Measurements from ENCODE around the gene ENSA.
"Not testable (repeated sequence)": the region's sequence is repeated elsewhere in the genome, so short reads cannot be mapped to it uniquely, and the experiment has no call there.

ENSA gene

DNA sequence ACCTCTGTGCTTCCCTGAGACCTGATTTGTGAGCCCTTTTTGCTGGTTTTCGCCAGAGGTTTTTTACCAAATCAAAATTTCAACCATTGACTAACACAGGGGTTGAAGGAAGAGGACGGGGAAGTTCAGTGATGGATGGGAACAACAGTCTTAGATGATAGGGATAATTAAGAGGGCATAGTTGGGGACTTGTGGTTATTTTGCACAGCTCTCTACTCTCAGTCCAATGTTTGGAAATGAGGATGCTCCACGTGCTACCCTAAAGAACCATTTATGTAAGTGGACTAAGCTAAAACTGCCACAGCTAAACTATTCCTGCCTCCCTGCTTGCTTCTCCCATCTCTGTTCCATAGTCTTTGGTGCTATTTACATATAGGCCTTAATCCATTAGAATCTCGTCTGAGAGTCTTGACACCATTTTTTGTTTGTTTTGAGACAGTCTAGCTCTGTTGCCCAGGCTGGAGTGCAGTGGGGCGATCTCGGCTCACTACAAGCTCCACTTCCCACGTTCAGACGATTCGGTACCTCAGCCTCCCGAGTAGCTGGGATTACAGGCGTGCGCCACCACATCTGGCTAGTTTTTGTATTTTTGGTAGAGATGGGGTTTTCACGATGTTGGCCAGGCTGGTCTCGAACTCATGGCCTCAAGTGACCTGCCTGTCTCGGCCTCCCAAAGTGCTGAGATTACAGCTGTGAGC is 49.3 kb downstream of the ENSA start:
- no peak for DNase-seq

DNA sequence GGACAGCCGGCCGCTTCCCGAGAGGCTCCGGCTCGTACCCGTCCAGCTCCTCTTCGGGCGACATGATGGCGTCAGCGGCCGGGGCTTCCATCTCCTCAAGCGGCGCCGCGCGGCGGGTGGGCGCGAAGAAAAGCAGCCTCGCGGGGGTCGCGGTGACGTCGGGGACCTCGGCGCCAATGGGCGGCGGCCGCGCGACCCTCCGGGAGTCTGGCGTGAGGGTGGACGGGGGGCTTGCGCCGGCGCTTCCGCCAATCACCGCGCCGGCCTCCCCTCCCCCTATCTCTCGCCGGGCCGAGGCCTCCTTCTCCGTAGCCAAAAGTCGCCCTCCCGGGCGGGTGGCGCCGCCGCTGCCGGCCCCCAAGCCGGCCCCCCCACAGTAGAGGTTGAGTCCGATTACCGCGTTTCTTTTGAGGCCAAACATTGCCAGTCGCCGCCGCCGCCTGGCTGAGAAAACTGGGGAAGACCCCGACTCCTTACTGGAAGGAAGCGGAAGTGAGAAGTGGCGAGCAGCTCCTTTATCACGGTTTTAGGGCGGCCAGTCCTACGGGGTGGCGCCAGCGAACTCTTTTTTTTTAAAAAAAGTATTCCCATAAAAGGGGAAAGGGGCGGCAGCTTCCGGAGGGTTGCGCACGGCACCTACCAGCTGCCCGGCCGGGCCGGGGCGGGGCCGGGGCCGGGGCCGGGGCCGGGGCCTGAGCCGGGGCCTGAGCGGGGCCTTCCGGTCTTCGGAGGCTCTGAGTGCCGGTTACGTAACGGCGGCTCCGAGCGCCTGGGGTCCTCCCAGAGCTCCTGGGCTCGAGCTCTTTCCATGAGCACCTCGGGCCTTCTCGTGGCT is 50.1 kb downstream of the ENSA start, which contains the start of gene MCL1:
TSS of gene MCL1 (minus strand) at position 501 of the 835 bp plus-strand sequence. CDS start at position 421, 80 bp downstream.
- peak; percentile 78 to 89 for DNase-seq

- peak in 1 of 2 experiments; percentile 63 for DNase-seq
Measured at GRCh38 chr1:150578272-150579109, 50.9 kb downstream of the ENSA start.

GRCh38 chr1:150577557-150578271 is 51.7 kb downstream of the ENSA start:
- no peak for DNase-seq

DNA sequence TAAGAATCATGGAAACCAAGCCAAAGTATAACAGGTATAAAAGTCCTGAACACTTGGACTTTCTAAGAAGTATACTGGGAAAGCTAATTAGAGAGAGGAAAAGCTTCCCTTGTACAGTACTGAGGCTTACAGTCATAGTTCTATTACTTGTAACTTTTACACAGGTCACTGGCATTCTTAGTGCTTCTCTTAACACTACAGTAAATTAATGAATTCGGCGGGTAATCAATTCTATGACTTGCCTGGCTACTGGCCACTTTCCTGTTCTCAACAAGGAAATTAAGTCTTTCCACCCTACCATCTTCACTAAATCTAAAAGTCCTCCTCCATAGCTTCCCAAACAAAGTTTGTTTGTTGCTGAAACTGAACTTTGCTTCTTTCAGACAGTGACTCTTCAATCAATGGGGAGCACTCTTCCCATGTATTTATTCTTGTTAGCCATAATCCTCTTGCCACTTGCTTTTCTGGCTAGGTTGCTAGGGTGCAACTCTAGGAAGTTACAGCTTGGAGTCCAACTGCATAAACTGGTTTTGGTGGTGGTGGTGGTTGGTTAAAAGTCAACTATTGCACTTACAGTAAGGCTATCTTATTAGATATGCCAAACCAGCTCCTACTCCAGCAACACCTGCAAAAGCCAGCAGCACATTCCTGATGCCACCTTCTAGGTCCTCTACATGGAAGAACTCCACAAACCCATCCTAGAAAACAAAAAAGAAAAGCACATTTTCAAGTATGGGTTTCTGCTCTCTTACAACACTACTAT is 52.4 kb downstream of the ENSA start:
- DNase-seq, result no peak

- DNase-seq, result no peak
Measured at GRCh38 chr1:150576367-150576711, 53.1 kb downstream of the ENSA start.

DNA sequence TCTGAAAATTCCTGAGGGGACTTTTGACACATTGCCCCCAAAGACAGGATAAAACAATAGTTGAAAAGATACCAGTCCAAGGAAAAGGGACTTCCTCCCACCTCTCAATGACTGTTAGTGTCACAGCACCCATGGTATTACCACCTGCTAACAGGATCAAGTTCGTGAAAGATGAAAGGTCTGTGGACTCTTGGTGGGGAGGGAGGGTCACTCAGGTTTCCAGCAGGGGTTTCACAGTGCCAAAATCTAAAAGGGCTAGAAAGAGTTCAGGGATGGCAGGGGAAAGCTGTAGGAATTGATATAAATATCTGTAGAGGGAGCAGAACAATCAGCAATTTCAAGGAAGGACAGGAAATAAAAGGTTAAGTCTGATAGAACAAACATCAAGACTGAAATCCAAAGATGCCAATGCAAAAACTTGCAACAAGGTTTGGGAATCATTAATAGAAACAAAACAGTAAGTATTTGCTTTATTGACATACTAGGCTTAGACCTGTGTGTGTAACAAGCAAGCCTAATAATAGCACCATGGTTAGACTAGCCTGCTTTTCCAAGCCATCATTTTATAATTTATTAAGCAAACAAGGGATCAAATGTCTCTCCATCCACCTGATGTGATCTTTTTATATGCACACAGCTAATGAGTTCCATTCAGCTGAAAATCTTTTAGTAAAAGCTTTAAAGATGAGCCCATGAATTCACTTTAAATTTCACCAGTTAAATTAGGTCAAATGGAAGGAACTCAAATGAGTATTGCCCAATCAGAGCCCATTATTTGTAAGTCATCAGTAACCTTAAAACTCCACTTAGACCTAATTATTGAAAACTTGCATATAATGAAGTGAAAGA is 53.7 kb downstream of the ENSA start:
- no peak for DNase-seq

GRCh38 chr1:150575072-150575489 is 54.3 kb downstream of the ENSA start:
- no peak for DNase-seq

DNA sequence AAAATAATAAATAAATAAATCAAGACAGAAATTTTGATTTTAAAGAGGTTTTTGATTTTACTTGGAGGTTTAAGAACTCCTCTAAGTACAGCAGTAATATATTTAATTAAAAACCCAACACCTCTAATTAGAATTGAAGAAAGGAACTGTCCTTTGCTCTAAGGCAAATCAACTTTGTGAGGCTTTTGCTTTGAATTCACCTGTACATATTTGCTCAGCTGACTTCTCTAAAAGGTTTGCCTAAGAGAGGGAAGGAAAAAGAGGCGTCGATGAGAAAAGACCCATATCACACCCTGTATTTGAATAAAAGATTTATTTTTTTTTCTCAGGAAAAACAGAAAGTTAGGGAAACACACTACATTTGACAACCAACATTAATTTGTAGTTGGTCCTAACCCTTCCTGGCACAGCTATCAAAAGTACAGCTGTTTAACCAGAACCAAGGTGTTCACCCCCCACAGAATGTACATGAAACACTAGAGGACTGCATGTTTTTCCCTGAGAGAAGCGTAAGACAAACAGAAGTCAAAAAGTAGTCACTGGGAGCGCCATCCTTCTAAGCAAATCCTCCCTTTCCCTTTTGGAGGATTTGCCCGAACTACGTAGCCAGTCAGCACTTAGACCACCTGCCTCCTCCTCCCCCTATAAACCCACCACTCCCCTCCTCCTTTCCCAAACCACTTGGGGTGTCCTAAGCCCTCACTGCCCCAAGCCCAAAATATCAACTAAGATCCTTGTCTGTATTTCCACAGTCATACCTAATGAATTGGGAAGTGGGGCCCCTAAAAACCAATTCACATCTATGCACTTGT is 54.9 kb downstream of the ENSA start:
- DNase-seq, result no peak

DNA sequence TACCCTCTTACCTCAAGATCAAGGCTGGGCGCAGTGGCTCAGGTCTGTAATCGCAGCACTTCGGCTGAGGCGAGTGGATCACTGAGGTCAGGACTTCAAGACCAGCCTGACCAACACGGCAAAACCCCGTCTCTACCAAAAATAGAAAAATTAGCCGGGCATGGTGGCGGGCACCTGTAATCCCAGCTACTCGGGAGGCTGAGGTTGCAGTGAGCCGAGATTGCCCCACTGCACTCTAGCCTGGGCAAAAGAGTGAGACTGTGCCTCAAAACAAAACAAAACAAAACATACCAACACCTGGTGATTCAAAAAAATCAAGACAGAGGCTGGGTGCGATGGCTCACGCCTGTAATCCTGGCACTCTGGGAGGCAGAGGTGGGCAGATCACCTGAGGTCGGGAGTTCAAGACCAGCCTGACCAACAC is 55.8 kb downstream of the ENSA start:
- DNase-seq, result not testable (repeated sequence)

DNA sequence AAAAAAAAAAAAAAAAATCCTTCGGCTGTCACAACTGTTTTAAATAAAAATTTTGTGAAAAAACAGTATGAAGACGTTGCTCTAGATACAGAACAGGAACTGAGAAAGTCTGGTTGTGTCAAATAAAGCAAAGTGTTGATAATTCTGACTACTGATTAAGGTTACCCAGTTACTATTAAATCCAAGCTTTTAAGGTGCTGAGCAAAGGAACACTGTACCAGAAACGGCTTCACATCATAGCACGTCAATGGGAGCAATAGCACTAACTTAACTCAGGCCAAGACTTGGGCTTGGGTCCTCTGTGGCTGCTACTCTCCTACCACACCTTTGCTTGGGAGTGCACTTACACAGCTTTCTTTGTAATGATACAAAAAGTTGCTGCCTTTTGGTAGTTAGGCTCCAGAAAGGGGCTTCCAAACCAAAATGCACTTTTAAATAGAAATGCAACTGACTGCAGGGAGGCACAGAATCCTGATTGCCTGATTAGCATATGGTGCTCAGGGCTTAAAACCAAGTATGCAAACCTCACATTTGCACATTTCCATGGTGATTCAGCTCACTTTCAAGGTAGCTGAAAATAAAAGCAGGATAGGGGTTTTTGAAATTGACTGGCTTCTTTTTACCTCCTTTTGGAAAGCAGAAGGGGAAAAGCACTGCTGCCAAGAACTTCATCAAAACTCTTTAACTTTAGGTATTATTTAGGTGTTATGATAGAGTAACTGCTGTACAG is 56.3 kb downstream of the ENSA start:
- no peak for DNase-seq

Data from stimulated activated CD4-positive, alpha-beta T cell treated with anti-CD3 and anti-CD28 coated beads, Interleukin-4, amount 100 ng/mL, for 4 hours (primary cell).